Mucosa of descending colon (tissue), 3 donors: Measurements from ENCODE around the gene LRFN5. TPM values are rescaled to one million over a fixed set of nuclear protein-coding genes. Genes with fewer than 3 reads are reported as not detected.
"Not testable (repeated sequence)": the region's sequence is repeated elsewhere in the genome, so short reads cannot be mapped to it uniquely, and the experiment has no call there.

Source experiments
- ATAC-seq: fragments of 200-7000 bp; cut with Tn5 transposase; one replicate; pipeline ENCODE4 v1.9.1; 2020; ENCODE audit warnings: mild to moderate bottlenecking, moderate library complexity
- DNase-seq, 3 donors: peaks; one replicate each; pipeline ENCODE4 v3.0.0-alpha.2; 2020
- H3K36me3 ChIP-seq: fragments of 200-600 bp; one replicate; pipeline ENCODE4 v1.8.0; 2021; ENCODE audit warnings: low read depth, mild to moderate bottlenecking
- H3K4me1 ChIP-seq: fragments of 200-600 bp; one replicate; pipeline ENCODE4 v1.8.0; 2021; ENCODE audit warnings: low read depth, mild to moderate bottlenecking
- H3K4me3 ChIP-seq: fragments of 200-600 bp; one replicate; pipeline ENCODE4 v1.8.0; 2021; ENCODE audit warnings: mild to moderate bottlenecking
- H3K9me3 ChIP-seq: fragments of 200-600 bp; one replicate; pipeline ENCODE4 v1.8.0; 2021; ENCODE audit warnings: mild to moderate bottlenecking
- intact Hi-C, 2 donors: fragments of 100-400 bp; cut with DNase I in 1 of 2; cut with micrococcal nuclease in 1 of 2; formaldehyde crosslinking; loops; one replicate each; pipeline versions ENCODE4 v1.11.0 to v1.11.1; 2022; cut with DNase I, micrococcal nuclease
- total RNA-seq, 3 donors: library from RNA; stranded (reverse); fragmentation: NEBNext Ultra II Directional in 2 of 3; extraction: Animal tissue kit (Norgen Biotek cat#: 25700) in 2 of 3; gene quantifications; one replicate each; pipeline versions ENCODE4 v1.2.1 to v1.2.4, GENCODE V29; 2021 to 2023
- TF ChIP-seq, protein P1 (sequence below): fragments of 200-600 bp; IDR thresholded peaks from one replicate; pipeline ENCODE4 v1.8.0; 2022; ENCODE audit warnings: antibody characterized with exemption, mild to moderate bottlenecking
- donor health status: DM: no; HTN: no; CAD: no; lungs with moderate emphysema.
- donor health status: DM: no; HTN: no; CAD: no.
- donor health status: DM: no; HTN: yes; CAD: no.

The LRFN5 gene
- total RNA-seq, 3 donors from 2014 or later = 0.49 to 4.1 (median 0.55) TPM

GRCh38 chr14:41743140-41743539 is 136.5 kb downstream of the LRFN5 start:
- H3K36me3 ChIP-seq = no peaks in the 10 kb centered on the region
- intact Hi-C loops = no loop called here
- H3K9me3 ChIP-seq = peaks cover 11% of the 10 kb centered on the region
- TF ChIP-seq, protein P1, sequence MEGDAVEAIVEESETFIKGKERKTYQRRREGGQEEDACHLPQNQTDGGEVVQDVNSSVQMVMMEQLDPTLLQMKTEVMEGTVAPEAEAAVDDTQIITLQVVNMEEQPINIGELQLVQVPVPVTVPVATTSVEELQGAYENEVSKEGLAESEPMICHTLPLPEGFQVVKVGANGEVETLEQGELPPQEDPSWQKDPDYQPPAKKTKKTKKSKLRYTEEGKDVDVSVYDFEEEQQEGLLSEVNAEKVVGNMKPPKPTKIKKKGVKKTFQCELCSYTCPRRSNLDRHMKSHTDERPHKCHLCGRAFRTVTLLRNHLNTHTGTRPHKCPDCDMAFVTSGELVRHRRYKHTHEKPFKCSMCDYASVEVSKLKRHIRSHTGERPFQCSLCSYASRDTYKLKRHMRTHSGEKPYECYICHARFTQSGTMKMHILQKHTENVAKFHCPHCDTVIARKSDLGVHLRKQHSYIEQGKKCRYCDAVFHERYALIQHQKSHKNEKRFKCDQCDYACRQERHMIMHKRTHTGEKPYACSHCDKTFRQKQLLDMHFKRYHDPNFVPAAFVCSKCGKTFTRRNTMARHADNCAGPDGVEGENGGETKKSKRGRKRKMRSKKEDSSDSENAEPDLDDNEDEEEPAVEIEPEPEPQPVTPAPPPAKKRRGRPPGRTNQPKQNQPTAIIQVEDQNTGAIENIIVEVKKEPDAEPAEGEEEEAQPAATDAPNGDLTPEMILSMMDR = no peak
- no peak overlapping the region for H3K4me3 ChIP-seq
- DNase-seq (no peak), ATAC-seq (no peak)
- no peaks in the 10 kb centered on the region for H3K4me1 ChIP-seq

- Histone ChIP-seq H3K36me3 (no peaks in the 10 kb centered on the region), H3K4me1 (no peaks in the 10 kb centered on the region), H3K9me3 (peaks cover 3% of the 10 kb centered on the region), H3K4me3 (no peak overlapping the region)
- TF ChIP-seq, protein P1 = no peak
- ATAC-seq (no peak), DNase-seq (no peak)
- intact Hi-C loops = no loop called here
Observed at GRCh38 chr14:41749429-41749828, 142.8 kb downstream of the LRFN5 start.

GRCh38 chr14:41750575-41750974 is 143.9 kb downstream of the LRFN5 start:
- ATAC-seq, H3K4me1 ChIP-seq, intact Hi-C loops, H3K4me3 ChIP-seq, H3K36me3 ChIP-seq, H3K9me3 ChIP-seq, DNase-seq: not testable (repeated sequence)

GRCh38 chr14:41758011-41758665 is 151.5 kb downstream of the LRFN5 start:
- no peak for ATAC-seq

DNA sequence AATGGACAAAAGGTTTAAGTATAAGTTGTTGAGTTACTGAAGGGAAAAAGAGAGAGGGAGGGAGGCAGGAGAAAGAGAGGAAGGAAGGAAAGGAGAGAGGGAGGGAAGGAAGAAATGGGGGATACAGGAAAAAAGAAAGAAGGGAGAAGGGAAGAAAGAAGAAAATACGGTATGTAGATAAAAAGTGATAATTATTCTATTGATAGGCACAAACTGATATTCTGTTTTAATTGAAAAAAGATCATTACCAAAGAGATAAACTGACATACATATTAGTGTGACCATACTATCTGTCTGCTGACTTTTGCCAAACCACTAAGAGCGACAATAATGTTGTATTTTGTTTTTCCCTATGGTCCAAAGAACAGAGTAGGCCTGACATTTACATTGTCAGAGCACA is 154.5 kb downstream of the LRFN5 start:
- TF ChIP-seq, protein P1 = no peak
- H3K9me3 ChIP-seq = no peaks in the 10 kb centered on the region
- DNase-seq (no peak), ATAC-seq (no peak)
- H3K4me1 ChIP-seq = no peaks in the 10 kb centered on the region
- intact Hi-C loops = no loop called here
- no peak overlapping the region for H3K4me3 ChIP-seq
- H3K36me3 ChIP-seq = no peaks in the 10 kb centered on the region

More at GRCh38 chr14:41758011-41758665, 151.5 kb downstream of the LRFN5 start:
- Histone ChIP-seq H3K9me3 (no peaks in the 10 kb centered on the region), H3K4me1 (no peaks in the 10 kb centered on the region), H3K36me3 (no peaks in the 10 kb centered on the region), H3K4me3 (no peak overlapping the region)
- TF ChIP-seq, protein P1 = no peak
- no peak for DNase-seq
- intact Hi-C loops = no loop called here

- no peak overlapping the region for H3K4me3 ChIP-seq
- no peak for DNase-seq
- TF ChIP-seq, protein P1 = no peak
- no peak for ATAC-seq
- H3K9me3 ChIP-seq = peaks cover 12% of the 10 kb centered on the region
- no peaks in the 10 kb centered on the region for H3K4me1 ChIP-seq
- no peaks in the 10 kb centered on the region for H3K36me3 ChIP-seq
- intact Hi-C loops = no loop called here
Observed at GRCh38 chr14:41766772-41767171, 160.1 kb downstream of the LRFN5 start.
